ENCODE results near the gene CTTN. TPM values are rescaled to one million over a fixed set of nuclear protein-coding genes. Genes with fewer than 3 reads are reported as not detected.

CTTN gene
- 293 TPM for polyA plus RNA-seq (2013, experiment 1 of 2; ENCODE audit: insufficient read length)
- polyA plus RNA-seq (2013, experiment 2 of 2; ENCODE audit: insufficient read length) = 247 TPM

GRCh38 chr11:70397983-70398833 lies at the start of gene CTTN:
Gene CTTN (plus strand): TSS chr11:70398529. CDS start chr11:70407298, 8,769 bp downstream.
- peak; percentile 82 for DNase-seq

- no peak for DNase-seq
Observed at GRCh38 chr11:70348608-70349007, 49.7 kb upstream of the CTTN start.

- DNase-seq = no peak
Observed at GRCh38 chr11:70351646-70352045, 46.7 kb upstream of the CTTN start.

GRCh38 chr11:70352100-70352499 lies 46.2 kb upstream of the CTTN start:
- DNase-seq = no peak

GRCh38 chr11:70352601-70353000 lies 45.7 kb upstream of the CTTN start:
- DNase-seq = no peak

- DNase-seq = no peak
Observed at GRCh38 chr11:70353329-70353728, 45.0 kb upstream of the CTTN start.

GRCh38 chr11:70353900-70354568 lies 44.3 kb upstream of the CTTN start:
- DNase-seq = no peak

GRCh38 chr11:70354629-70355028 lies 43.7 kb upstream of the CTTN start:
- no peak for DNase-seq

- no peak for DNase-seq
Observed at GRCh38 chr11:70358753-70359152, 39.6 kb upstream of the CTTN start.

GRCh38 chr11:70359451-70360205 lies 38.7 kb upstream of the CTTN start:
- no peak for DNase-seq

- no peak for DNase-seq
Observed at GRCh38 chr11:70360211-70360610, 38.1 kb upstream of the CTTN start.

- DNase-seq = peak; percentile 18
Observed at GRCh38 chr11:70364178-70364577, 34.2 kb upstream of the CTTN start.

GRCh38 chr11:70364745-70365543 lies 33.4 kb upstream of the CTTN start:
- no peak for DNase-seq

- DNase-seq = no peak
Observed at GRCh38 chr11:70365544-70365927, 32.8 kb upstream of the CTTN start.

GRCh38 chr11:70367071-70367470 lies 31.3 kb upstream of the CTTN start:
- no peak for DNase-seq

- peak; percentile 55 for DNase-seq
Observed at GRCh38 chr11:70368961-70369360, 29.4 kb upstream of the CTTN start.

- DNase-seq = no peak
Observed at GRCh38 chr11:70371241-70371640, 27.1 kb upstream of the CTTN start.

GRCh38 chr11:70372076-70372475 lies 26.3 kb upstream of the CTTN start:
- no peak for DNase-seq

GRCh38 chr11:70376621-70377020 lies 21.7 kb upstream of the CTTN start:
- DNase-seq = no peak

GRCh38 chr11:70377645-70378044 lies 20.7 kb upstream of the CTTN start:
- no peak for DNase-seq

GRCh38 chr11:70378506-70379134 lies 19.7 kb upstream of the CTTN start:
- DNase-seq = no peak

GRCh38 chr11:70381350-70381749 lies 17.0 kb upstream of the CTTN start:
- DNase-seq = no peak

Measured in fibroblast of skin of back (primary cell).